NCI-H345 treated with DMSO at 0.1 percent for 48 hours (cell line): ENCODE results near the gene ZNF423.

ENCODE experiments used
- DNase-seq: peaks from one replicate; lab custom pipeline; 2025; ENCODE audit not compliant: unreplicated experiment; lab: John Stamatoyannopoulos, UW

Gene ZNF423

DNA sequence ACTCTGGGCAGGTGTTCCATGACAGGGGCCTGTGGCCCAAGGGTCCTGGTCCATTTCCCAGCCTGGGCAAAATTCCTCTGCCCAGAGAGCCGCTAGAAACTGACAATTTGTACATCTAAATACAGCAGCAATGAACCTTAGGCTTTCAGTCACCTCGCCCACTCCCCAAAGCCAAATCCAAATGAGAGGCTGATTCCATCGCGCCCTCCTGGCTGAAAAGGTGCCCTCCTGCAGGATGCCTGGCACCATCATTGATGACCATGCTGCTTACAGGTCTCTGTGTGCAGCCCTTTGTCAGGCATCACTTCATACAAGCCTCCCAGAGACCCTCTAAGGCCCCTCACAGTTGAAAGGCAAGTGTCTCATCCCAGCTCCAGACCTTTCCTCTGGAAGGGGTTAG, 367.6 kb downstream of the ZNF423 start:
- DNase-seq, result no peak

DNA sequence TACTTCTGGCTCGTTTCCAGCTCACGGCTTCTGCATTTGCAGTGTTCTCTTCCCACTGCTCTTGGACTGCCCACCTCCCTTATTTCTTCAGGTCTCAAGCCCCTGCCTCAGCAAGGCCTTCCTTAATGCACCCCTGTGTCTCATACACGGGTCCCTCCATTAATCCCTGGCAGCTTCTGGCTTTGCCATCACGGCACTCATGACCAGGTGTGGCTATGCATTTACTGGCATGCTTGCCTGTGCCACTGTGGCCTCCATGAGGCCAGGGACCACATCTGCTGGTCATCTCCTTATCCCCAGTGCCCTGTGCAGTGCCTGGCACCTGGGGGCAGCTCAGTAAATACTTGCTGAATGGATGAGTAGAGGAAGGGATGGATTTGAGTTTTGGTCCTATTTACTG, 368.2 kb downstream of the ZNF423 start:
- no peak for DNase-seq

DNA sequence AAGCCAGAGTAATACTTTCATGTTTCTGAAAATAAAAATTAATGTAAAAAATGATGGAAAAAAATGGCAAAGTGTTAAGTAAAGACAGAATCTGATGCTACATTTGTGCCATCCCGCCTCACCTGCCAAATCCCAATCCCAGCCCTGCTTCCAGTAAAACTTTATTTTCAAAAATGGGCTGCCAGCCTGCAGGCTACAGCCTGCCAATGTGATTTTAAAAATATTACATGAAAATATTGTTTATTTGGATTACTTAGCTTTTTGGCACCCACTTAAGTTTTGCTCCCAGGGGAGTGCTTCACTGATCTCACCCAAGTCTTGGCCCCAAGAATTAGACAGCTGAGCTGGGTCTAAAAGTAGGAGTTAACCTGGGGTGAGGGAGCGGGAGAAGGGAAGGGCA, 369.5 kb downstream of the ZNF423 start:
- no peak for DNase-seq

DNA sequence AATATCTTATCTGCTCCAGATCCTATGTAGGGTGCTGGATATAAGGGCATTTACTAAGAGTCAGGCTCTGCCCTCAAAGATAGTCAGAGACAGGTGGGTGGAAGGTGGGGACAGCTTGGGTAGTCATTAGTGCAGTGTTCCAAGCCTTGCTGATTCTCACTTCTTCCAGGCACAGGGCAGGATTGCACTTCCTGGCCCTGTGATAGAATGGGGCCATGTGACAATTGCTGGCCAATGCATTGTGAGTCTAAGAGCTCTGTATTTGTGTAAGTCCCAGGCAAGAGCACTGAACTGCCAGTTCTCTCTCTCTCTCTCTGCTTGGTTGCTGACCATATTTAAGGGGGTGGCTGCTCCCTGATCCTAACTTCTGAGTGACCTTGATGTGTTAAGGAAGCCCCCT, 370.2 kb downstream of the ZNF423 start:
- no peak for DNase-seq

DNA sequence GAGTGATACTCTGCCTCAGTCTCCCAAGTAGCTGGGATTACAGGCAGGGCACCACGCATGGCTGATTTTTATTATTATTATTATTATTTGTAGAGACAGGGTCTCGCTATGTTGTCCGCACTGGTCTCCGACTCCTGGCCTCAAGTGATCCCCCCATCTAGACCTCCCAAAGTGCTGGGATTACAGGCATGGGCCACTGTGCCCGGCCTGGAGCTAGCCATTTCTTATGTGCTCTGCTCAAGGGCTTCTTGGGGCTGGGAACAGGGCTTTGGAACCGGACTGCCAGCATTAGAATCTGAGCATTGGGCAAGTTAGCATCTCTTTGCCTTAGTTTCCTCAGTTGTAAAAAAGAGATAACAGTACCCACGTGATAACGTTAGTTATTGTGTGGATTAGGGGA, 371.0 kb downstream of the ZNF423 start:
- DNase-seq, result no peak

DNA sequence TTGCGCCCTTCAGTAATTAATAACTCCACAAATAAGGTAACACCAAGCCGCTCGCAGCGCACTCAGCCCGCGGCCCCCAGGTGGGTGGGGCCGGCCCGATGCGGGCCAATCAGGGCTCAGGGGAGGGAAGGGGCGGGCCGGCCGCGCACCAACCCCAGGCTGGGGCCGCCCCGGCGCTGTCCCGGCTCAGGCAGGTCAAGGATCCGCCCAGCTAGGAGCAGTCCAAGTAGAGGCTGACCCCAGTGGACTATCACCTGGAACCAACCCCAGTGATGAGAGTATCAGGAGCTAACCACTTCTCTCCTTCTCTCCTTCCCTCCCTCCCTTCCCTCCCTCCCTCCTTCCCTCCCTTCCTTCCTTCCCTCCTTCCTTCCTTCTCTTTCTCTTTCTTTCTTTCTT, 371.5 kb downstream of the ZNF423 start:
- no peak for DNase-seq

DNA sequence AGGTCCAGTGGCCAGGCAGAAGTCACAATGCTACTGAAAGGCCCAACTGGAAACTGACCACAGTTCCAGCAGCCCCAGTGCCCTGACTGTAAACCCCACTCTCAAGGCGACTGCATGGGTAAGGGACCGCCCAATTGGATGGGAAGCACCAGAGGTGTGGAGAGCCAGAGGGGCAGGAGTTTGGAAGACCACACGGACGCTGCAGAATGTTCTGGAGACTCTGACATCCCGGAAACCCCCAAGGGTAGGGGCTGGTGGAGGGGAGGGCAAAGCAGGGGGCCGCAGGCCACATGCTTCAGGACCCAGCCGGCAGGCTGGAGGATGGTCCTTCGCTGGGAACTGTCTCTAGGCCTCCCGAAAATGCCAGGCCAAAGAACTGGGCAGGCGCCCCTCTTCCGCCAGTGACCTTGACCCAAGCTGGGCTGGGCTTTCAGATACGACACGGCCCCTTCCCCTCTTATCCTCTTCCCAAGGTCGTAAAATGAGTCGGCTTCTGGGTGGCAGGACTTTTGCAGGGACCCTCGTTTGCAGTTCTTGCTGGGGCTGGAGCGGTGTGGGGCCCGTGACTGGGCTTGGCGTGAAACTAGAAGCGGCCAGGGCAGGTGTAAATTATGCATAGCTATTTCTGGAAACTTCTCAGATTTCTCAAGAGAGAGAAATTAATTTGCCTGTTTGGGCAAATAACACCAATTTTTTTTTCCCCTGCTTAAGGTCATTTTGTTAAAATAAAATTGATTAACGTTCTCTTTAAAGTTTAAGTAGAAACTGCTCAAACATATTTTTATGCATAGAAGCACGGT, 372.1 kb downstream of the ZNF423 start:
- no peak for DNase-seq

DNA sequence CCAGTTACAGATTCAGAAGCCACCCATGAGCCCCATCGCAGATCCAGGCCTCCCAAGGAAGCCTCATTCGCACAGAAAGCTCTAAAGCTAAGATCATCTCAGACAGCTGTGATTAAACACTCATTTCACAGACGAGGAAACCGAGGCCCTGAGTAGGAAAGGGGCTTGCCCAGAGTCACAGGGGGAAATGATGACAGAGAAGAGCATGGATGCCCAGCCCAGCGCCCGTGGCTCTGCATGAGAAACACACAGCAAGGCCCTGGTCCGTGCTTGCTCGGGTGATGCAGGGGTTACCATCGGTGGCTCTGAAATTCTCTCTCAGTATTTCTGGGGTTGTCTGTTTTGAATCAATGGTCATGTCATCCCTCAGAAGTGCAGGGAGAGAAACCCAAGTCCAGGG, 372.7 kb downstream of the ZNF423 start:
- no peak for DNase-seq

DNA sequence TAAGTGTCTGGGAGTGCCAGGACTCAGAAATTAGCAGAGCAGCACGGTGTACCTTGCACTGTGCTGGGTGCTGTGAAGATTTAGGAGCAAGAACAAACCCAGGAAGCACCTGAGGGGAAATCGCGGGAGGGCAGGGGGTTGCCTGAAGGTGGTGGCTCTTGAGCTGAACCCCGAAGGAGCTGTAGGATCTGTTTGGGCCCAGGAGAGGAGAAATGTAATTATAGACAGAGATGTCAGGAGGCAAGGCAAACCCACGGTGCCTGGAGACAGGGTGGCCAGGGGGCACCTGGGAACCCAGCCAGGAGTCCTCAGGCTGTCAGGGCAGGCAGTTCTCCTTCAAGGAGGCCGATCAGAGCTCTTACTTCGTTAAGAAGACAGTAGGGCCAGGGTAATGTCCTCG, 373.2 kb downstream of the ZNF423 start:
- no peak for DNase-seq

DNA sequence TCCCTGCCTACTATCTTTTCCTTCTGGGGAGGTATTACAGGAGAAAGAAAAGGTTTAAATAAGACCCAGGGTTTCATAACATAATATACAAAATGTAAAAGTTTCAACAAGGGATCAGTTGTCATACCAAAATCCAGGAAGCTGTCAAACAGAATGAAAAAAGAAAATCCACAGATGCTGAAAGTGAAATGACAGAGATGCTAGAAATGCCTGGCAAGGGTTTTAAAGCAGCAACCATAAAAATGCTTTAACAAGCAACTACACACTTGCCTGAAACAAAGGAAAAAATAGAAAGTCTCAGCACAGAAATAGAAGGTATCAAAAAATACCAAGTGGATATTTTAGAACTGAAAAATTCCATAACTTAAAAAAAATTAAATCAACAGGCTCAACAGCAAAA, 377.3 kb downstream of the ZNF423 start:
- DNase-seq, result no peak

DNA sequence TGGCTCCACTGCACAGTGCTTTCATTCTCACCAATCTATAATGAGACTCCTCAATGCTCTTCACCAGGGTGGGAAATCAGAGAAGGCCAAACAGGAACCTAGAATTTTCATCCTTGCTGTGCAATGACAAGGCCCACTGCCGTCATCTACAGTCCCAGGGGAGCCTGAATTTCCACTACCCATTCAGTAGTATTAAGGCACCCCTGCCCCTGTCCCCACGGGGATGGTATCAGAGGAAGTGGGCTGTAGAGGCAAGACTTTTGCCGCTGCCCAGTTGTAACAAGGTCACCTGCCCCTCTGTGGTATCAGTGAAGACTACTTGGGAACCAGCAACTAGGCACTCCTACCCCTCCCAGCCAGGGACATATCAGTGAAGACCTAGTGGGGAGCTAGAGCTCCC, 377.8 kb downstream of the ZNF423 start:
- no peak for DNase-seq

DNA sequence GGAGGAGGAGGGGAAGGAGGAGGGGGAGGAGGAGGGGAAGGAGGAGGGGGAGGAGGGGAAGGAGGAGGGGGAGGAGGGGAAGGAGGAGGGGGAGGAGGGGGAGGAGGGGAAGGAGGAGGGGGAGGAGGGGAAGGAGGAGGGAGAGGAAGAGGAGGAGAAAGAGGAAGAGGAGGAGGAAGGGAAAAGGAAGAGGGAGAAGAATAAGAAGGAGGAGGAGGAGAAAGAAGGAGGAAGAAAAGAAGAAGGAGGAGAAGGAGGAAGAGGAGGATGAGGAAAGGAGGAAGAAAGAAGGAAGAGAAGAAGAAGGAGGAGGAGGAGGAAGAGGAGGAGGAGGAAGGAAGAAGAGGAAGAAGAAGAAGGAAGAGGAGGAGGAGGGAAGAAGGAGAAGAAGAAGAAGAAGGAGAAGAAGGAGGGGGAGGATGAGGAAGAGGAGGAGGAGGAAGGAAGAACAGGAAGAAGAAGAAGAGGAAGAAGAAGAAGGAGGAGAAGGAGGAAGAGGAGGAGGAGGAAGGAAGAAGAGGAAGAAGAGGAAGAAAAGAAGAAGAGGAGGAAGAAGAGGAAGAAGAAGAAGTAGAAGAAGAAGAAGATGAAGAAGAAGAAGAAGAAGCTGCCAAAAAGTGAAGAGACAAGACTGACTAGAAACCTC, 378.5 kb downstream of the ZNF423 start:
- no peak for DNase-seq

DNA sequence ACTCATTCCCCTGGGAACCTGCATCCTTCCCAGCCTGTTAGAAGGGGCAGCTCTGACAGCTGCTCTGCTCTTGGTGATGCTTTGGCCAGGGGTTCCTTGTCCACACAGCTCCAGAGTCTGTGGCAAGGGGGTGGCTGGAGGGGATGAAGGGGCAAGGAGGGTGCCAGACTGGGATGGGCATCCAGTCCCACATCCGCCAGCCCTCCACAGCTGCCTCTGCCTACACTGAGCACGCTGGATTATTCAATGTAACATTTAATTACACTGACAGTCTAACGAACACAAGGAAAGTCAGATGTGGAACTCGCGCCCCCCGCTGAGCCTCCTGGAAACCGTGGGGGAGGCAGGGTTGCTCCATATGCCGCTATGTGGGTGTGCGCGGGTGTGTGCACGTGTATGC, 381.2 kb downstream of the ZNF423 start:
- DNase-seq, result no peak

DNA sequence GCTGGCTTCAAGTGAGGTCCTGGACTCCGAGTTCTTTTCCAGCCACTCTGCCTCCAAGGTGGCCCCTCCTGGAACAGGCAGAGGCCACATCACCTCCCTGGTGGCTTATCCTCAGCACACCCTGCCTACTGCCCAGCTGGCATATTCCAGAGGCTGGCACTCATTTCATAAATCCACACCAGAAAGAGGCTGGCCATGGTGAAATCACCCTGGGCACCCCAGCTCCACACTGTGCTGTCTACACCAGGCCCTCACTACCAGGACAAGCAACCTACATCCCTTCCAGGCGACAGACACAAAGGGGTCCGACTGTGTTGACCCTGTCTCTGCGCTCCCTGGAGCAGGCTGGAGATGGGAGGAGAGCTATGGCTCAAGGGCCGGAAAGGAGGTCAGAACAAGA, 382.1 kb downstream of the ZNF423 start:
- DNase-seq, result no peak

DNA sequence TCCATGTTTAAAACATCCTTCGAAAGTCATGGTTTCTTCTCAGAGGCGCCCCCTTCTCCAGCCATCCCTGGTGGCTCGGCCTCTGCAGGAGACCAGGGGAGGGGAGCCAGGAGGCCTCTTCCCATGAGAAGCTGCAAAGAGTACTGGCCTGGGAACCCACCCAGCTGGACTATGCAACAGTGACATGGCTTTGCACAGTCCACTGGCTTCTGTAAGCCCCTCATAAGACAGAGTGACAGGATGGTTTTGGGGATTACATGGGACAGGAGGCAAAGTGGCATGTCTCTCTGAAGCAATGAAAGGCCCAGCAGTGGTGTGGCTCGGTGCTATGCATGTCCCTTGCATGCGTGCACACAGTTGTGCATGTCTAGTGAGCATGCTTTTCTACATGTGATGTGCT, 382.8 kb downstream of the ZNF423 start:
- no peak for DNase-seq

DNA sequence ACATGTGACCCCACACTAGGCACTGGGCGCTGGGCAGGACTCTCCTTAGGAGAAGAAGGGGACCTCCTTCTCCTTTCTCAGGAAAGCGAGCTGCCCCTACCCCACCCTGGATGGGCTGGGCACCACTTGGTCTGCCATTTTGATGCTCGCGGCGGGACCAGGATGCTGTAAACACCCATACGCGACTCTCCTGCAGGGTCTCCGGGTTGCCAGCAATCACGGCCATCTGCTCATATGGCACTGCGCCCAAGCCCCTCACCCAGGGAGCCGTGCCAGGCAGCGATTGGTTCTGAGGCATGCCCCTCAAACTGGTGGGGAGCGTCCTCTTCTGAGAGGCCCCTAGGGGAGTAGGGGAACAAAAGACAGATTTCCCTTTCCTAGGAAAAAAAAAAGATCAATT, 383.3 kb downstream of the ZNF423 start:
- no peak for DNase-seq

DNA sequence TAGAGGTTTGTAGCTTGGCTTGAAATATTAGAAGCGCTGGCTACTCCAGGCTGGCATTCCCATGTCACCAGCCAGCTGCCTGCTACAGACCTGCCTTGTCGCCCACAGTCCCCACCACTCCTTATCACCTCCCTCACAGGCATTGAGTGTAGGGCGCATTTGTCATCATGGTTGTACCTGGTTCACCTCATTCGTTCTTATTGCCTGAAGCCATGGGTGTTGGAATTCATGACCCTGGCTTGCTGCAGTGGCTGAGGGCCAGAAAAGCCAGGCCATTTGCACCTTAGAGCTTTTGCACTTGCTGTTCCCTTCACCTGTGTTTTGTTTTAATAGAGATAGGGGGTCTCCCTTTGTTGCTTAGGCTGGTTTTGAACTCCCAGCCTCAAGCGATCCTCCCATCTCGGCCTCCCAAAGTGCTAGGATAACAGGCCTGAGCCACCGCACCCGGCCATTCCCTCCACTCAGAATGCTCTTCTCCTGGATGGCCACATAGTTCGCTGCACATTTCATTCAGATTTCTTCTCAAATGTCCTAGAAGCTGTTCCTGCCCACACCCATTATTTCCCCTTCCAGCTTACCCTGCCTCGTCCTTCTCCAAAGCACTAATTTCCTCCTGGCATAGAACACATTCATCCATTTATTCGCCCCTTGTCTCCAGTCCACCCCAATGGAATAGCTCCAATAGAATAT, 384.7 kb downstream of the ZNF423 start:
- DNase-seq, result no peak

DNA sequence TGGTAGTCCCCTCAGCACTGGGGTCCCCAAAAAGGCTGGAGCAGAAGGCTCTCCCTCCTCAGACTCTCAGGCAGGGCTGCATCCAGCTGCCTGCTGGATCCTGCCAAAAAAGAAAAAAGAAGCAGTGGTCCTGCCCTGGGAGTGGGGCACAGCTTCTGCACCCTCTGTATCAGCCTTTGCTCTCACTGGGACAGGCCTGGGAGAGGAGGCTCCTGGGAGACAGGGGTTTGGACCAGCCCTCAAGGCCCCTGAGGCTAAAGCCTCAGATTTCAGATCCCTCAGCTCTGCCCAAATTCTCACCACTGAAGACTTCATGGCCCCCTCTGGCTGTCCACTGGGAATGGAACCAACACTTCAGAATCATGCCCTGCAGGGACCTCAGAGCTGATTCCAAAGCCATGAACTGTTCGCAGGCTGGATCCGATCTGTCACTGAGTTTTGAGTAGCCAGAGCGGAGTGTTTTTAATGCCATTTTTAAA, 385.4 kb downstream of the ZNF423 start:
- DNase-seq, result no peak

DNA sequence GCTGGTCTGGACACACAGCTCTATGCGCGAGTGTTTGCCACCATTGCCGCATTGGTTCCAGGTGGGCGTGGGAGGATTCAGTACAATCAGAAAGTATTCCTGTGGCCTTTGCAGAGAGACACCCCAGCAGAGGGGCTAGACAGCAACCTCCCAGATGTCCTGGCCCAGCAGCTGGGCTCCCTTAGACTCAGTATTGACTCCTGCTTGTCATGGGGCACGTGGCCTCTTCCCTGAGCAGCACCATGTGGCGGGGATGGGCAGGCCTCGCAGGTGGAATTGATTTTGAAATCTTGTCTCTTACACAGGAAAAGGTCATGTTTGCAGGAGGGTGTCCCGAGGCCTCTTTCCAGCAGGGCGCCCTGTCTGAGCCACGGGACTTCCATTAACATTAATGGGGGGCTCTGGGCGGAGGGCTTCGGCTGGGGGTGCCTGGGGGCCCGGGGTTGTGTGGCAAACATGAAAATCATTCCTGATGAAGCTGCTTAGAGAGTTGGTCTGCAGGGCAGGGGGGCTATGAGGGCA, 385.9 kb downstream of the ZNF423 start:
- DNase-seq, result no peak

DNA sequence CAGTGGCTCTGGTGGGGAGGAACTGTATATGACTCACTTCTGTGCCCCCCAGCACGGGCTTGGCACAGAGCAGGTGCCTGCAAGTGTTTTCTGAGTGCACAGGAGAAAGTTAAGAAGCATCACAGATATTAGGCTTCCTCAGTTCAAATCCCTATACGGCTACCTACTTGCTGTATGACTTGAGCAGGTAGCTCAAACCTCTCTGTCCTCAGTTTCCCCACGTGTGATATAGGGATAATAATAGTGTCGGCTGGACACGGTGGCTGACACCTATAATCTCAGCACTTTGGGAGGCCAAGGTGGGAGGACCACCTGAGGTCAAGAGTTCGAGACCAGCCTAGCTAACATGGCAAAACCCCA, 386.6 kb downstream of the ZNF423 start:
- no peak for DNase-seq

DNA sequence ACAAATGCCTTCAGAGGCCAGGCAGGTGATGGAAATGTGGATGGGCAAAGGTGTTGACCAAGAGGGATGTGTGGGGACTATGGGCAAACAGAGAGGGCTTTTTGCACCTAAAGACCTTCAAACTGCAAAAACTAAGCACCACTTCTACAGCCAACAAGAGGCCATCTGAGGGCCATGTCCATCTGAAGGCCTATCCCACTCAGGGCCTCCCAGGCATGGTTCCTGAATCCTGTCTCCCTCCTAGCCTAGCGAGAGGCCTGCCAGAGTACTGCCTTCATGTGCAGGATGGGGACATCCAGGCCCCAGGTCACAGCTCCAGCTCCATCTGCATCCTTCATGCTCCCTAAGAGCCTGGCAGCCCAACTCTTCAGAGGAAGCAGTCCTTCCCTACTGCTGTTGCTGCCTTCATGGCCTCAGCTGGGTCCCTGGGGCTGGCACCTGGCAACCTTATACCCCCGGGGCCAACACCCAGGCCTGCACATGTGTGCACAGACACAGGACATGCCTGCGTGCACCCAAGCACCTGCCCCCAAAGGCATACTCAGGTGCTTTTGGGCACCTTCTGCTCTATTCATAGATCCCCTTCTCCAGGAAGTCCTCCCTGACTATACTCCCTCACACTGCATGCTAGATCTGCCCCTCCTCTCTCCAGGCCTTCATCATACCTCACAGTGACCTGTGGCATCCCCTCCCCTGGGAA, 387.2 kb downstream of the ZNF423 start:
- DNase-seq, result no peak
